HFF-Myc (cell line): Measurements from ENCODE around the gene TEX22.

ENCODE experiments used
- DNase-seq: peaks from one replicate; pipeline ENCODE4 v3.0.0-alpha.2; 2011; ENCODE audit warnings: low read depth; ENCODE audit errors: extremely low read depth
- H3K4me3 ChIP-seq: replicated peaks from 2 replicates; pipeline ENCODE4 v1.5.1; 2011; ENCODE audit warnings: low read depth, mild to moderate bottlenecking, control low read depth, low read length
- TF ChIP-seq, protein P1 (sequence below): IDR thresholded peaks from 2 replicates; pipeline ENCODE4 v1.5.1; 2012; ENCODE audit warnings: mild to moderate bottlenecking, low read depth, low read length, control low read depth; ENCODE audit errors: missing control alignments

TEX22 gene

DNA sequence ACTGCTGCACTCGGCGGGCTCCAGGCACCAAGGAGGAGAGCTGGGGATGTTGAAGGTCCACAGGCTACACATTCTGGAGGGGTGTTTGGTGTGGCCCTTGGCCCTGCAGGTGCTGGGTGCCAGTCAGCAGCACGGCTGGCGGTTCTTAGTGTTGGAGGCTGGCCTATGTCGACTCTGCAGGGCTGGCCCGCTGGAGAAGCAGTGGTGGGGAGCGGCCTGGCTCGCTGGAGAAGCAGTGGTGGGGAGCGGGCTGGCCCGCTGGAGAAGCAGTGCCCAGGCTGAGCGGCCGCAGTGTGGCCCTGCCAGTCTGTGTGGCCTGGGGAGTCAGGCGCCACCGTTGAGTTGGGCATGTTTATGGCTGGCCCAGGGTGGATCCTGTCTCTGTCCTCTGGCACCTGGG, 48.6 kb downstream of the TEX22 start:
- TF ChIP-seq, protein P1, sequence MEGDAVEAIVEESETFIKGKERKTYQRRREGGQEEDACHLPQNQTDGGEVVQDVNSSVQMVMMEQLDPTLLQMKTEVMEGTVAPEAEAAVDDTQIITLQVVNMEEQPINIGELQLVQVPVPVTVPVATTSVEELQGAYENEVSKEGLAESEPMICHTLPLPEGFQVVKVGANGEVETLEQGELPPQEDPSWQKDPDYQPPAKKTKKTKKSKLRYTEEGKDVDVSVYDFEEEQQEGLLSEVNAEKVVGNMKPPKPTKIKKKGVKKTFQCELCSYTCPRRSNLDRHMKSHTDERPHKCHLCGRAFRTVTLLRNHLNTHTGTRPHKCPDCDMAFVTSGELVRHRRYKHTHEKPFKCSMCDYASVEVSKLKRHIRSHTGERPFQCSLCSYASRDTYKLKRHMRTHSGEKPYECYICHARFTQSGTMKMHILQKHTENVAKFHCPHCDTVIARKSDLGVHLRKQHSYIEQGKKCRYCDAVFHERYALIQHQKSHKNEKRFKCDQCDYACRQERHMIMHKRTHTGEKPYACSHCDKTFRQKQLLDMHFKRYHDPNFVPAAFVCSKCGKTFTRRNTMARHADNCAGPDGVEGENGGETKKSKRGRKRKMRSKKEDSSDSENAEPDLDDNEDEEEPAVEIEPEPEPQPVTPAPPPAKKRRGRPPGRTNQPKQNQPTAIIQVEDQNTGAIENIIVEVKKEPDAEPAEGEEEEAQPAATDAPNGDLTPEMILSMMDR, result no peak
- no peak overlapping the region for H3K4me3 ChIP-seq
- DNase-seq, result no peak

DNA sequence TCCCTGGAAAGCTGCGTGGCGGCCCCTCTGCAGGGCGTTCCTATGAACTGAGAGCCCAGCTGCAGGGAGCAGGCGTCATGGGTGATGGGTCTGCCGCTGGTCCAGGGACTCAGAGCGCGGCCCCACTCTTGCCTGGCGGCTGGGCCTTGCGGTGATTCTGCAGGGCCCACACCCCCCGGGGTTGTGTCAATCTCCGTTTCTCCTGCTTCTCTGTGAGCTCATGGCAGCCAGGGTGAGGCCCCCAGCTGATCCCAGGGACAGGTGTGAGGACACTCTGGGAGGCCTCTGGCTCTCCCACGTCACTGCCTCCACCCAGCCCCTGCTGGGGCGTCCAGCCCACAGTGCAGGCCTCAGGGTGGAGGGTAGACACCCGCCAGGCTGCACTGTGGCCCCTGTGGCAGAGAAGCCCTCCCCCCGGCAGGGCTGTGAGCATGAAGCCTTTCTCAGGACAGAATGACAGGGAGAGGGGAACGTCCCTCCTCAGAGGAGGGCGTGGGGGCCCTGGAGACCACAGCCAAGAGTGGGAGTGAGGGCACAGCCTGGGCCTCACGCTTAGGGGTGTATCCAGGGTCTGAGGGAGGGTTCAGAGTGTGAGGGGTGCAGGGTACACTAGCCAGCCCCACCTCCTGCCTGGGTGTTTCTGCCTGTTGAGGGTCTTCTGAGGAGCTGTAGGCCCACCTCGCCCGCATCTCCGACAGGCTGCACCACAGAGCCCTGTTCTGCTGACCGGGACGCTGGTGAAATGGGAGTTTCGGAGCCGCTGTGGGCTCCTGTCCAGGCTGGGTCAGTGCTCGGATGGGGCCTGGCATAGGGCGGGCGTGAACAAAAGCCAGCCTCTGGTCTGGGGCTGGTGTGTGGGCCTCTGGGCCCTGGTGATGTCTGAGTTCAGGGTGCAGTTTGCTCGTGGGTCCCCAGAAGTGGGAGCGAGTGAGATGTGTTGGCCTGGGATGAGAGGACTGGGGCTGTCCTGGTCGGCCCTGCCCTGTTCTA, 49.6 kb downstream of the TEX22 start:
- TF ChIP-seq, protein P1, result no peak
- DNase-seq, result no peak
- no peak overlapping the region for H3K4me3 ChIP-seq

DNA sequence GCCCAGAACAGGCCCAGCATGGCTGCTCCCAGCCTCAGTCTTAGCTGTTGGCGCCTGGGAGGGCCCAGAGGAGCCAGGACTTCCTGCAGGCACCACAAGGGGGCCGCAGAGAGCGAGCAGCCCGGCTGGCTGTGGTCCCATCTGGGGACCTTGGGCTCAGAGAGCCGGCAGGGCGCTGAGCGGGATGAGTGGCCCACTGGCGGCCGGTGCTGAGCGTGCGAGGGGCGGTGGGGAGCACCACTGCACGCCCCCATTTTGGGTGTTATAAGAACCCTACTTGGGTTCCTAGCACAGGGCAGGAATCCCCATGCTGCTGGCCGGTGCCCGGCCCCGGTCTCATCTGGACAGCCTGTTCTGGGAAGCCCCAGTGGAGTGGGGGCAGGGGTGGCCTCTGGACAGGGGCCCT, 50.4 kb downstream of the TEX22 start:
- no peak for DNase-seq
- TF ChIP-seq, protein P1, result peak; percentile 82
- no peak overlapping the region for H3K4me3 ChIP-seq

DNA sequence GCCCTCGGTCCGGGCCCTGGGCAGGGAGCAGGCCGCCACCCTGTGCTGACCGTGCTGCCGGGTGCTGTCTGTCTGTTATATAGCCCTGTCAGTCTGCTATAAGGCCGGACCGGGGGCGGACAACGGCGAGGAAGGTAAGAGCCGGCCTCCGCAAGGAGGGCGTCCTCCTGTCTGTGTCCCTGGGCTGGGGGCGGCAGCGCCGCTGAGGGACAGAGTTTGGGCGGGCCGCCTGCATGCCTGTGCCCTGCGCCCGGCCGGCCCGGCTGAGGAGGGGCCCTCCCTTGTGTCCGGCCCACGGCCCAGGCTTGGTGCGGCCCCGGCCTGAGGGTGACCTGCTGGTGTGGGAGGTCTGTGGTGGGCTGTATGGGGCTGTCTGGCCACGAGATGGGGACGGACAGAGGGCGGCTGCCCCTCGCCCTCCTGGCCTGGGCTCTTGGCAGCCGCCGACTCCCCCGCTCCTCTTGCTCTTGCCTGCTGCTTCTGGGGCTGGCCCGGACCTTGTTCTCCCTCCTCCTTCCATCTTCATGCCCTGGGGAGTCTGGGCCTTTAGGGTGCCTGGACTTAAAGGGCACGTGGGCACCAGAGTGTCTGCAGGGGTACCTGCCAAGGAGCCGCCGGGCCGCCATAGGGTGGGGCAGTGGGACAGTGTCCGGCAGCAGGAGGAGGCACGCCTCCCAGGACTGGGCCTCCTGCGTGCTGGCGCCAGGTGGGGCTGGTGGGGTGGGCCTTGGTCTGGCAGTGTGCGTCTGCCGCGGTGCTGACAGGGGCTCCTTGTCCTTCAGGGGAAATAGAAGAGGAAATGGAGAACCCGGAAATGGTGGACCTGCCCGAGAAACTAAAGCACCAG, 51.2 kb downstream of the TEX22 start:
- no peak overlapping the region for H3K4me3 ChIP-seq
- DNase-seq, result no peak
- TF ChIP-seq, protein P1, result no peak

DNA sequence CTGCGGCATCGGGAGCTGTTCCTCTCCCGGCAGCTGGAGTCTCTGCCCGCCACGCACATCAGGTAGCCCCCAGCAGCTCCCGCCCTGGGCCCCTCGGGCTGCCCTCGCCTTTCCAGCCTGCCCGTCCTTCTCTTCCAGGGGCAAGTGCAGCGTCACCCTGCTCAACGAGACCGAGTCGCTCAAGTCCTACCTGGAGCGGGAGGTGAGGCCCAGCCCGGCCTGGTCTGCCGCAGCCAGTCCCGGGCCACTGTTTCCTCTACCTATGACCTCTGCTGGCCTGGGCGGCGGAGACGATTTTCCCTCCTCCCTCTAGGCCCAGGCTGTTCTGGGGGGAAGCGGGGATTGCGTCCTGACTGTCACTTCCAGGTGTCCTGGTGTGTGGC, 51.8 kb downstream of the TEX22 start:
- TF ChIP-seq, protein P1, result no peak
- no peak overlapping the region for H3K4me3 ChIP-seq
- DNase-seq, result no peak

DNA sequence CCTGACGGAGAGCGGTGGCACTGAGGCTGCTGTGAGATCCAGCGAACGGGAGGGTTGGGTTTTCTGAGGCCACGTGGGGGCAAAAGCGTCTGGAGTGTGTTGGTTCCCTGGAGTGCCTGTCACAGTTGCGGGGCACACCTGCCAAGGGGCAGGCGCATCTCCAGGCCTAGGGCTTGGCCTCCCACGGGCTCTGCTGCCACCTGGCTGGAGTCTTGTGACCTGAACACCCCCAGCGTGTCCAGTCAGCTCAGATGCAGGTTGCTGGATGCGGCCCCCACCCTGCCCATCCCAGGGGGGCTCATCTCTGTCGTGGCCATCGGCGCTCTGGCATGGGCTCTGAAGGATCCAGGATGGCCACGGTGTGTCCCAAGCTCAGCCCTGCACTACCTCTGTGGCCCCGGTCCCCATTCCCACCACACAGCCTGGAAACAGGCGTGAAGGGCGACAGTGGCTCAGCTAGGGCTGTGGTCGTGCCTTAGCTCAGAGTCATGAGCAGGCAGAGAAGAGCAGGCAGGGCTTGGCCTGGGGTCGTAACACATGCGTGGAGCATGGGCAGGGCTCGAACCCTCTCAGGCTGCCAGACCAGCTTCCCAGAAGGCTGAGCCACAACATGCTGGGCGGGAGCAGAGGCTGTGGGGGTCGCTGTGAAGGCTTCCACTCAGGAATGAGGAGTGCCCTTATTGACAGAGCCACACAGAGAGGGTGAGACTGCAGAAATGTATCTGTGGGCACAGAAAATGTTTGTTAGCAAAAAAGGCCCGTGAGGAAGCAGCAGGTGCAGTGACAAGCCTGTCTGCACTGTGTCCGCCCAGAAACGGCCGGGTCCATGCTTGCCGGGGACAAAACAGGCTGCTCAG, 52.8 kb downstream of the TEX22 start:
- DNase-seq, result no peak
- H3K4me3 ChIP-seq, result no peak overlapping the region
- TF ChIP-seq, protein P1, result no peak
